Measurements from ENCODE around the gene CDK19.

CDK19 gene

DNA sequence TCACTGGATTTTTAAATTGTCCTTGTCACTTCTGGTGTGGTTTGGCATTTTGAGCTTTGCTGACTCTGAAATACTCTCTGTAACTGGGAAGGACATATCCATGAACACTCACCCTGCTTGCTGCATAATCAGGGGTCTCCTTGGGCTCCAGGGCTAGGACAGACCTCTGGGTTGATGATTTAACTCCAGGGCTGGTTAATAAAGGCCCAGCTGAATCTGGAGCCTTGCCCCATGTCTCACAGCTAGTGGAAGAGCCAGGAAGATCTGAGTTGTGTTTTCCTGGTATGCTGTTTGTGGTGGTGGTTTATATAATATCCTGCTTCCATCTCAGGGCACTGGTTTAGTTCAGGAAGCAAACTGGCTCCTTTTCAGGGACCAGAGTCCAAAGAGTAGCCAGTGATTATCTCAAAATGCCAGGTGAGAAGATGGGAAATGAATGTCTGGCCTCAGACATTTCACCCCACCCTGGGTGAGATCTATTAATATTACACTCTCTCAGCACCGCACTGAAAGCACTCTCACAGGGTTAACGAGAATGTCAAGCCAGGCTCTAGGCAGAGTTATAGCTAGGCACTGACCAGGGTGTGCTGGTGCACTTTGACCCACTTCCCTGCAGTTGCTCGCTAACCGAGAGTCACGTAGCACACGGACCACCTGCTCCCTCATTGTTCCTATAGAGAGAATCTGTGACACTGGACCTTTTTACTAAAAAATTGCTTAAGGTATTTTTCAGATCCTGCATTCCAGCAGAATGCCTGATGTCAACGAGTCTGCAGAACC lies 248.7 kb downstream of the CDK19 start:
- H3K4me3 ChIP-seq (ENCODE audit: low read depth in 1 of 5, low read length in 5 of 5): no peak overlapping the region
- no peak overlapping the region for H3K27ac ChIP-seq (ENCODE audit: low read depth, low read length)
- H3K9me3 ChIP-seq (ENCODE audit: control insufficient read depth in 5 of 5, low read length in 5 of 5): peaks cover 0 to 5% (median 3%) of the 10 kb centered on the region in 5 donors
- no peaks in the 10 kb centered on the region for H3K36me3 ChIP-seq (ENCODE audit: control insufficient read depth in 5 of 5, insufficient read depth in 5 of 5, low read length in 5 of 5)
- H3K9ac ChIP-seq (ENCODE audit: low read length in 5 of 5): no peak overlapping the region
- H3K27me3 ChIP-seq (ENCODE audit: control insufficient read depth in 5 of 5, insufficient read depth in 4 of 5, low read length in 5 of 5): no peaks in the 10 kb centered on the region
- H3K4me1 ChIP-seq (ENCODE audit: control insufficient read depth in 5 of 5, insufficient read depth in 5 of 5, low read length in 5 of 5): peaks cover 0 to 7% (median 0%) of the 10 kb centered on the region in 5 donors

GRCh38 chr6:110564703-110565421 lies 250.4 kb downstream of the CDK19 start:
- Histone ChIP-seq H3K9ac (ENCODE audit: low read length in 5 of 5) (no peak overlapping the region), H3K4me1 (ENCODE audit: control insufficient read depth in 5 of 5, insufficient read depth in 5 of 5, low read length in 5 of 5) (peaks cover 0 to 7% (median 0%) of the 10 kb centered on the region in 5 donors), H3K9me3 (ENCODE audit: control insufficient read depth in 5 of 5, low read length in 5 of 5) (peaks cover 0 to 5% (median 3%) of the 10 kb centered on the region in 5 donors), H3K36me3 (ENCODE audit: control insufficient read depth in 5 of 5, insufficient read depth in 5 of 5, low read length in 5 of 5) (no peaks in the 10 kb centered on the region), H3K27me3 (ENCODE audit: control insufficient read depth in 5 of 5, insufficient read depth in 4 of 5, low read length in 5 of 5) (no peaks in the 10 kb centered on the region), H3K4me3 (ENCODE audit: low read depth in 1 of 5, low read length in 5 of 5) (no peak overlapping the region), H3K27ac (ENCODE audit: low read depth, low read length) (no peak overlapping the region)

- Histone ChIP-seq H3K9me3 (ENCODE audit: control insufficient read depth in 5 of 5, low read length in 5 of 5) (peaks cover 0 to 8% (median 5%) of the 10 kb centered on the region in 5 donors), H3K9ac (ENCODE audit: low read length in 5 of 5) (no peak overlapping the region), H3K27ac (ENCODE audit: low read depth, low read length) (no peak overlapping the region)
Observed at GRCh38 chr6:110563711-110564110, 251.6 kb downstream of the CDK19 start.

DNA sequence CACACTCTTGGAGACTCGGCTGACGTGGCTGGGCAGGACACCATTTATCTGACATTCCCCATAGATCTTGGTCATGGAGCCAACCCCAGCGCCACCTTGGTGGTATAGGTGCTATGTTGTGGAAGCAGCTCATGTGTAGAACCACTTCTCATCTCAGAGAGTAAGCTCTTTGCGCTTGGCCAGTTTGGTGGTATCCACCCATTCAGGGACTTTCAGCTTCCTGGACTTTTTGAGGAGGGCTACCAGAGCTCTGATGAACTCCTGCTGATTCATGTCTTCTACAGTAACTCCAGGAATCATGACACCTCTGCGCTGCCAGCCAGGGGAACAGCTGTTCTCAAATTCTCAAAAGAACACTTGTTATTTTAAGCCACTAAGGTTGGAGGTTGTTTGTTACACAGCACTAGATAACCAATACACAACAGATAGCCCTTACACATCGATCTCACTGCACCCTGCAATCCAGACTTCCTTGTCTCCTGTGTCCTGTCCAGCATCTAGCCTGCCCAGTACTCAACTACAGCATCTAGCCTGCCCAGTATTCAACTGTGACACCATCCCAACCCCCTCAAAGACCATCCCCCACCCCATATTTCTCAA lies 252.9 kb downstream of the CDK19 start:
- H3K9ac ChIP-seq (ENCODE audit: low read length in 5 of 5): no peak overlapping the region
- H3K9me3 ChIP-seq (ENCODE audit: control insufficient read depth in 5 of 5, low read length in 5 of 5): peaks cover 0 to 8% (median 5%) of the 10 kb centered on the region in 5 donors
- H3K36me3 ChIP-seq (ENCODE audit: control insufficient read depth in 5 of 5, insufficient read depth in 5 of 5, low read length in 5 of 5): no peaks in the 10 kb centered on the region
- no peak overlapping the region for H3K27ac ChIP-seq (ENCODE audit: low read depth, low read length)
- peaks cover 0 to 5% (median 0%) of the 10 kb centered on the region in 5 donors for H3K4me1 ChIP-seq (ENCODE audit: control insufficient read depth in 5 of 5, insufficient read depth in 5 of 5, low read length in 5 of 5)
- no peak overlapping the region for H3K4me3 ChIP-seq (ENCODE audit: low read depth in 1 of 5, low read length in 5 of 5)
- no peaks in the 10 kb centered on the region for H3K27me3 ChIP-seq (ENCODE audit: control insufficient read depth in 5 of 5, insufficient read depth in 4 of 5, low read length in 5 of 5)

More at GRCh38 chr6:110563711-110564110, 251.6 kb downstream of the CDK19 start:
- Histone ChIP-seq H3K36me3 (ENCODE audit: control insufficient read depth in 5 of 5, insufficient read depth in 5 of 5, low read length in 5 of 5) (no peaks in the 10 kb centered on the region), H3K27me3 (ENCODE audit: control insufficient read depth in 5 of 5, insufficient read depth in 4 of 5, low read length in 5 of 5) (no peaks in the 10 kb centered on the region), H3K4me1 (ENCODE audit: control insufficient read depth in 5 of 5, insufficient read depth in 5 of 5, low read length in 5 of 5) (peaks cover 0 to 7% (median 0%) of the 10 kb centered on the region in 5 donors), H3K4me3 (ENCODE audit: low read depth in 1 of 5, low read length in 5 of 5) (no peak overlapping the region)

GRCh38 chr6:110561696-110562095 lies 253.6 kb downstream of the CDK19 start:
- Histone ChIP-seq H3K9ac (ENCODE audit: low read length in 5 of 5) (no peak overlapping the region), H3K4me3 (ENCODE audit: low read depth in 1 of 5, low read length in 5 of 5) (no peak overlapping the region), H3K9me3 (ENCODE audit: control insufficient read depth in 5 of 5, low read length in 5 of 5) (peaks cover 0 to 8% (median 5%) of the 10 kb centered on the region in 5 donors), H3K27me3 (ENCODE audit: control insufficient read depth in 5 of 5, insufficient read depth in 4 of 5, low read length in 5 of 5) (no peaks in the 10 kb centered on the region), H3K4me1 (ENCODE audit: control insufficient read depth in 5 of 5, insufficient read depth in 5 of 5, low read length in 5 of 5) (peaks cover 0 to 4% (median 0%) of the 10 kb centered on the region in 5 donors), H3K27ac (ENCODE audit: low read depth, low read length) (no peak overlapping the region), H3K36me3 (ENCODE audit: control insufficient read depth in 5 of 5, insufficient read depth in 5 of 5, low read length in 5 of 5) (no peaks in the 10 kb centered on the region)

- Histone ChIP-seq H3K4me1 (ENCODE audit: control insufficient read depth in 5 of 5, insufficient read depth in 5 of 5, low read length in 5 of 5) (no peaks in the 10 kb centered on the region), H3K4me3 (ENCODE audit: low read depth in 1 of 5, low read length in 5 of 5) (no peak overlapping the region), H3K9ac (ENCODE audit: low read length in 5 of 5) (no peak overlapping the region), H3K36me3 (ENCODE audit: control insufficient read depth in 5 of 5, insufficient read depth in 5 of 5, low read length in 5 of 5) (no peaks in the 10 kb centered on the region), H3K27ac (ENCODE audit: low read depth, low read length) (no peak overlapping the region), H3K27me3 (ENCODE audit: control insufficient read depth in 5 of 5, insufficient read depth in 4 of 5, low read length in 5 of 5) (no peaks in the 10 kb centered on the region), H3K9me3 (ENCODE audit: control insufficient read depth in 5 of 5, low read length in 5 of 5) (peaks cover 0 to 8% (median 5%) of the 10 kb centered on the region in 5 donors)
Observed at GRCh38 chr6:110561008-110561396, 254.3 kb downstream of the CDK19 start.

DNA sequence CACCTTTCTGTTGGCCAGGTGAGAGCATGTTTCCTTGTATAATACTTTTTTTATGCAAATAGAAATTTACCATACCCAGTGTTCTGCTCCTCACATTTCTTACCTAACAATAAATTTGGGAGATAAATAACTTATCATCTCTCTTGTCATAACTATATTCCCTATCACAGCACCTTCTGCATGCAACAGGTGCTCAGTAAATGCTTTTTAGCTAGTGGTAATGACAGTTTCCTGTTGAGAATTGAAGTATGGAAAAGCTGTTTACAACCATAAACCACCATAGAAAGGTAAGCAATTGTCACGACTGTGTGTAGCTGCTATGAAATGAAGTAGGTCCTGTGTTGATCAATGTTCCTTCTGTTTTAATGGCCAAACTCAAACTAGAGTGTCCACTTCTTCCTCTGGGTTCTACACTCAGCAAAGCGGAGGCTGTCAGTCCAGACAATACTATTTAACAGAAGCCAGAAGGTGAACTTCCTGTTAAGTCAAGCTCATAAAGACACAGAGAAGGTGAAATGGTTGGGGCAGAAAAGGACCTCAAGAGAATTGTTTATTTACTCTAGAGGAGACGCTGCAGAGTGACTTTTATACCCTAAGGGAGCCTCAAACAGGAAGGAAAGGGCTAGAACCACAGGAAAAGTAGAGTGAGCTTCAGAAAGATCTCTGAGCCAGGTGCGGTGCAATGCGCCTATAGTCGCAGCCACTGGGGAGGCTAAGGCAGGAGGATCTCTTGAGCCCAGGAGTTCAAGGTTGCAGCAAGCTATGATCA lies 254.8 kb downstream of the CDK19 start:
- Histone ChIP-seq H3K27me3 (ENCODE audit: control insufficient read depth in 5 of 5, insufficient read depth in 4 of 5, low read length in 5 of 5) (no peaks in the 10 kb centered on the region), H3K36me3 (ENCODE audit: control insufficient read depth in 5 of 5, insufficient read depth in 5 of 5, low read length in 5 of 5) (no peaks in the 10 kb centered on the region), H3K27ac (ENCODE audit: low read depth, low read length) (no peak overlapping the region), H3K4me1 (ENCODE audit: control insufficient read depth in 5 of 5, insufficient read depth in 5 of 5, low read length in 5 of 5) (no peaks in the 10 kb centered on the region), H3K9ac (ENCODE audit: low read length in 5 of 5) (no peak overlapping the region), H3K4me3 (ENCODE audit: low read depth in 1 of 5, low read length in 5 of 5) (no peak overlapping the region), H3K9me3 (ENCODE audit: control insufficient read depth in 5 of 5, low read length in 5 of 5) (peaks cover 0 to 8% (median 5%) of the 10 kb centered on the region in 5 donors)
